ENCODE results near the gene HIPK1. TPM values are rescaled to one million over a fixed set of nuclear protein-coding genes. Genes with fewer than 3 reads are reported as not detected.

The HIPK1 gene
- total and polyA plus RNA-seq, 2 of the 13 experiments (the other 11 are each of a cell fraction or from before 2014, with no cell fraction given): 20.8 to 33.4 TPM

GRCh38 chr1:113891631-113892220 lies 37.4 kb upstream of the HIPK1 start (continued):
- TF ChIP-seq, protein P1, sequence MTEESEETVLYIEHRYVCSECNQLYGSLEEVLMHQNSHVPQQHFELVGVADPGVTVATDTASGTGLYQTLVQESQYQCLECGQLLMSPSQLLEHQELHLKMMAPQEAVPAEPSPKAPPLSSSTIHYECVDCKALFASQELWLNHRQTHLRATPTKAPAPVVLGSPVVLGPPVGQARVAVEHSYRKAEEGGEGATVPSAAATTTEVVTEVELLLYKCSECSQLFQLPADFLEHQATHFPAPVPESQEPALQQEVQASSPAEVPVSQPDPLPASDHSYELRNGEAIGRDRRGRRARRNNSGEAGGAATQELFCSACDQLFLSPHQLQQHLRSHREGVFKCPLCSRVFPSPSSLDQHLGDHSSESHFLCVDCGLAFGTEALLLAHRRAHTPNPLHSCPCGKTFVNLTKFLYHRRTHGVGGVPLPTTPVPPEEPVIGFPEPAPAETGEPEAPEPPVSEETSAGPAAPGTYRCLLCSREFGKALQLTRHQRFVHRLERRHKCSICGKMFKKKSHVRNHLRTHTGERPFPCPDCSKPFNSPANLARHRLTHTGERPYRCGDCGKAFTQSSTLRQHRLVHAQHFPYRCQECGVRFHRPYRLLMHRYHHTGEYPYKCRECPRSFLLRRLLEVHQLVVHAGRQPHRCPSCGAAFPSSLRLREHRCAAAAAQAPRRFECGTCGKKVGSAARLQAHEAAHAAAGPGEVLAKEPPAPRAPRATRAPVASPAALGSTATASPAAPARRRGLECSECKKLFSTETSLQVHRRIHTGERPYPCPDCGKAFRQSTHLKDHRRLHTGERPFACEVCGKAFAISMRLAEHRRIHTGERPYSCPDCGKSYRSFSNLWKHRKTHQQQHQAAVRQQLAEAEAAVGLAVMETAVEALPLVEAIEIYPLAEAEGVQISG (CRISPR knock-in tag; IDR thresholded peaks at IDR 0.05): no peak
- TF ChIP-seq ZNF12 (CRISPR knock-in tag; IDR thresholded peaks at IDR 0.05) (no peak), ZNF549 (CRISPR knock-in tag; IDR thresholded peaks at IDR 0.05) (no peak)

DNA sequence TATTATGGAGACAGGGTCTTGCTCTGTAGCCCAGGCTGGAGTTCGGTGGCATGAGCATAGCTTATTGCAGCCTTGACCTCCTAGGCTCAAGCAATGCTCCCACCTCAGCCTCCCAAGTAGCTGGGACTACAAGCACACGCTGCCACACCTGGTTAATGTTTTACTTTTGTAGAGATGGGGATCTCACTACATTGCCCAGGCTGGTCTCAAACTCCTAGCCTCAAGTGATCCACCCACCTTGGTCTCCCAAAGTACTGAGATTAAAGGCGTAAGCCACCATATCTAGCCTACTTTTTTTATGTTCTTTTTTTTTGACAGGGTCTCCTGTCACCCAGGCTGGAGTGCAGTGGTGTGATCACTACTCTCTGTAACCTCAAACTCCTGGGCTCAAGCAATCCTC lies 35.9 kb upstream of the HIPK1 start:
- H3K9ac ChIP-seq (ENCODE audit: insufficient read depth, low read depth, low read length): no peak overlapping the region
- DNase-seq (ENCODE audit: low spot score): no peak
- no peak for FAIRE-seq
- intact Hi-C loops (cut with micrococcal nuclease; ENCODE audit: unreplicated experiment): no loop called here
- 83% methylated on average over 3 of the region's 3 CpGs for WGBS (ENCODE audit: low lambda C conversion rate)
- ChIA-PET CTCF (ENCODE audit: low intra/inter-chr PET ratio, low total read pairs) (no interaction called here), POLR2A (no interaction called here)
- no peak for TF ChIP-seq ATF3 (CRISPR knock-in tag; IDR thresholded peaks at IDR 0.05)
- TF ChIP-seq ZNF121 (CRISPR knock-in tag; IDR thresholded peaks at IDR 0.05): peak; percentile 92
- peaks cover 3 to 21% of the 10 kb centered on the region in 2 experiments; a peak in 3 of 5 replicates for H3K36me3 ChIP-seq (replicated peaks in 1 of 2; ENCODE audit: control insufficient read depth in 1 of 2, insufficient read depth in 2 of 2, low read length in 2 of 2)
- no peaks in the 10 kb centered on the region for H3K27me3 ChIP-seq (ENCODE audit: control insufficient read depth in 1 of 2, insufficient read depth in 2 of 2, low read length in 2 of 2)
- H3K4me1 ChIP-seq (ENCODE audit: insufficient read depth, low read length): no peaks in the 10 kb centered on the region
- ATAC-seq: no peak
- no peak overlapping the region for H3K4me3 ChIP-seq (replicated peaks in 1 of 3; ENCODE audit: insufficient read depth in 1 of 3, low read depth in 2 of 3, low read length in 3 of 3)
- H2AFZ ChIP-seq (ENCODE audit: low read length): no peak overlapping the region
- in situ Hi-C loops (cut with HindIII; ENCODE audit: extremely low pct_ligation_motif_present, low pct_unique_long_range_greater_than_20kb): no loop called here
- no peaks in the 10 kb centered on the region for H3K9me3 ChIP-seq (ENCODE audit: low read length)
- H3K27ac ChIP-seq (ENCODE audit: extremely low read length, insufficient read depth, low read length): no peak overlapping the region
- H3K4me2 ChIP-seq (ENCODE audit: low read depth, low read length): no peak overlapping the region
- no peaks in the 10 kb centered on the region for H4K20me1 ChIP-seq (ENCODE audit: insufficient read depth, low read length)
- H3K79me2 ChIP-seq (ENCODE audit: insufficient read depth, low read length): no peaks in the 10 kb centered on the region
- no TSS peak for BruUV-seq (replicated peaks)
